ENCODE results near the gene SPTBN5.

DNA sequence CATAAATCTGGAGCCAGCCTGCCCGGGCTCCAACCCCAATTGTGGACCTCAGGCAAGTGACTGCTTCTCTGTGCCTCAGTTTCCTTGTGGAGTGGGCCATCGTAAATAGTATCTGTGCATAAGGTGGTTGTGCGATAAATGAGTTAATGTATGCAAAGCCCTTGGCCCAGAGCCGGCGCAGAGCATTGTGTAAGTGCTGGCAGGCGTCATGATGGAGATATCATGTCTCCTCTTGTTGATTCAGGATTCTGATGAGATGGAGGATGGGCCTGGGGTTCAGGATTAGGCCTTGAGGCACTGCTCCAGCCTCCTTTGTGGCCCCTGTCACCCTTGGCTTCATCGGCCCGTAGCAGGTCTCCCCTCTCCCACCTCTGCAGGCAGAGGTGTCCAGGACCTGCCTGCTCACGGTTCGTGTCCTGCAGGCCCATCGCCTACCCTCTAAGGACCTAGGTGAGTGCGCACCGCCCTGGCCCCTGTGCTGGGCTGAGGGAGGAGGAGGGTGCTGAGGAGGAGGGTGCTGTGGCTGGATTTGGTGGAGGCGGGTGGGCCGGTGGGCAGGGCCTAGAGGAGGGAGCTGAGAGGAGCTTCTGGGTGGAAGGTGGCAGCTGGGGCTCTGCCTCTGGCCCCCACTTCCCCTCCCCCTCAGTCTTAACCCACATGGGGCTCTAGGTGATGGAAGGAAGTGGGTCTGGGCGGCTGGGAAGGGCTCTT is 53.9 kb downstream of the SPTBN5 start:
- TF ChIP-seq POLR2AphosphoS5 (IDR thresholded peaks at IDR 0.05) (no peak), EP300 (IDR thresholded peaks at IDR 0.05) (no peak), POLR2A (IDR thresholded peaks at IDR 0.05; ENCODE audit: low read depth) (no peak)
- TF ChIP-seq, protein P1, sequence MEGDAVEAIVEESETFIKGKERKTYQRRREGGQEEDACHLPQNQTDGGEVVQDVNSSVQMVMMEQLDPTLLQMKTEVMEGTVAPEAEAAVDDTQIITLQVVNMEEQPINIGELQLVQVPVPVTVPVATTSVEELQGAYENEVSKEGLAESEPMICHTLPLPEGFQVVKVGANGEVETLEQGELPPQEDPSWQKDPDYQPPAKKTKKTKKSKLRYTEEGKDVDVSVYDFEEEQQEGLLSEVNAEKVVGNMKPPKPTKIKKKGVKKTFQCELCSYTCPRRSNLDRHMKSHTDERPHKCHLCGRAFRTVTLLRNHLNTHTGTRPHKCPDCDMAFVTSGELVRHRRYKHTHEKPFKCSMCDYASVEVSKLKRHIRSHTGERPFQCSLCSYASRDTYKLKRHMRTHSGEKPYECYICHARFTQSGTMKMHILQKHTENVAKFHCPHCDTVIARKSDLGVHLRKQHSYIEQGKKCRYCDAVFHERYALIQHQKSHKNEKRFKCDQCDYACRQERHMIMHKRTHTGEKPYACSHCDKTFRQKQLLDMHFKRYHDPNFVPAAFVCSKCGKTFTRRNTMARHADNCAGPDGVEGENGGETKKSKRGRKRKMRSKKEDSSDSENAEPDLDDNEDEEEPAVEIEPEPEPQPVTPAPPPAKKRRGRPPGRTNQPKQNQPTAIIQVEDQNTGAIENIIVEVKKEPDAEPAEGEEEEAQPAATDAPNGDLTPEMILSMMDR (IDR thresholded peaks at IDR 0.05): no peak

Data from esophagus muscularis mucosa (tissue), 4 donors.